HG03432 (cell line): Measurements from ENCODE around the gene PDGFC.
"Not testable (repeated sequence)": the region's sequence is repeated elsewhere in the genome, so short reads cannot be mapped to it uniquely, and the experiment has no call there.

Experiments used
- ATAC-seq: cut with Tn5 transposase; IDR thresholded peaks from one replicate; pipeline ENCODE4 v1.9.1; 2021; ENCODE audit warnings: mild to moderate bottlenecking, moderate library complexity; ENCODE audit not compliant: unreplicated experiment

The PDGFC gene

DNA sequence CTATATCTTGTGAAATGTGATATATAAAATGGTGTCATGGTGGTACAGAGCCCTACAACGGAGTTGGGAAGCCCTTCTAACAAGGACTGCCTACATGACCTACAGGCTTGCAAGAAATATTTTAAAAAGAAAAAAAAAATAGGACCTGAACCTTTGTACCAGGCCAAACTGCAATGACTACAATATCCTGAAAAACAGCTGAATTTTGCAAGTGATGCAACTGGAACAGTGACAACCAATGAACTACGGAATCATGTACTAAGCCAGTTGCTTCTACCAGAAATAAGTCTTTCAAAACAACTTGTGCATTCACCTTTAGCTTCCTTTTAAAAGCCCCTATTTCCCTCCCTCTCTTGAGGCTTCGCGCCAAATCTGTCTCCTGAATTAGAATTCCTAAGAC lies 58.4 kb downstream of the PDGFC start:
- no peak for ATAC-seq

GRCh38 chr4:156909010-156909409 lies 62.6 kb downstream of the PDGFC start:
- ATAC-seq, result no peak

GRCh38 chr4:156906325-156906724 lies 65.3 kb downstream of the PDGFC start:
- no peak for ATAC-seq

DNA sequence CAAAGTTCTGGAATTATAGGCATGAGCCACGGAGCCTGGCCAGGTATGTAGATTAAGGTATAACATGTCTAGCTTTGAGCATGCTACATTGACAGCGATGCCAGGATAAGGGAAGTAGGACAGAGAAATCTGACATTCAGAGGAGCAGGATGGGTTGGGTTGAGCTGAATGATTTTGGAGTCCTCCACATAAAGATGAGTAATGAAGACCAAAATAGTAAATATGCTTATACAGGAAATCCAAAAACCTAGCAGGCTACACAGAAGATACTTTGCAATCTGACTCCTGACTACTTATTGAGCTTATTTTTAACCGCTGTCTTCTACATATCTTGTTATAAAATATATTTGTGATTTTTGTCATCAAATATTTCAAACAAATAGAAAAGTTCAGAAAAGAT lies 69.7 kb downstream of the PDGFC start:
- ATAC-seq, result no peak

DNA sequence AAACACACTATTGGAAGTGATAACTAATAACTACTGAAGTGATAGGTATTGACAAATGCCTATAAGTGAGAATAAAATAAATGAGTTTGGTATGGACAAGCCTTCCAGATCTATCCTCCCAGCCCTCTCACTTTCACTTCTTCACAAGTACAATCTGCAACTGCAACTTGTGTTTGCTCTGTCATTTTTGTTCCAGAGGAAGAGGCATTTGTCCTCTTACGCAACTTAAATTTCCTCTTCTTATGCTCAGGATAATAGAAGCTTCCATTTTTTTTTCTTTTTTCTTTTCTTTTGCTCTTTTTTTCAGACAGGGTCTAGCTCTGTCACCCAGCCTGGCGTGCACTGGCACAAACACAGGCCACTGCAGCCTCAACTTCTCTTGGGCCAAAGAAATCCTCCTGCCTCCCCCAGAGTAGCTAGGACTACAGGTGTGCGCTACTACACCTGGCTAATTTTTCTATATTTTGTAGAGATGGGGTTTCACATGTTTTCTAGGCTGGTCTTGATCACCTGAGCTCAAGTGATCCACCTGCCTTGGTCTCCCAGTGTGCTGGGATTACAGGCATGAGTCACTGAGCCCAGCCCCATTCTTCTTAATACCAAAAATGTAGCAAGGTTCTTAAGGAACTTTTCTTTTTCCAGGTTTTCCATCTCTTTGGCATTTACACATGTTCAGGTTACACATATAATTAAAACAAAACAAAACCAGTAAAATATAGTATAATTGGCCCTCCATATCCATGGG lies 73.1 kb downstream of the PDGFC start:
- ATAC-seq, result no peak

DNA sequence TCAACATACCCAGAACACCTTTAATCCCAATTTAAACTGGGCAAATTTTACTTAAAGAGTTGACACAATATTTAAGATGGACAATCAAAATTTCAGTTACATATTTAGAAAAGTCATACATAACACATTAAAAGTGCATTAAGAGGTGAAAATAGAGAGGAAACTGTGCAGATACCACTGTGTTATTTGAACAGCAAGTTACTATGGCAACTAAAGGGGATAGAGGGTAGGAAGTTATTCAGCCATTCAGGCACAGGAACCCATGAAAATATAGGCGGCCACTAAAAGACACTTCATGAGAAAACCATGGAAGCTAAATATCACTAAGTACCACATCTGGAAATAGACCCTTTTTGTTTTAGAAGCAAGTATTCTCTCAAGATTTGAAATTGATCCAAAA lies 75.1 kb downstream of the PDGFC start:
- no peak for ATAC-seq

- no peak for ATAC-seq
Observed at GRCh38 chr4:156894234-156894633, 77.4 kb downstream of the PDGFC start.

DNA sequence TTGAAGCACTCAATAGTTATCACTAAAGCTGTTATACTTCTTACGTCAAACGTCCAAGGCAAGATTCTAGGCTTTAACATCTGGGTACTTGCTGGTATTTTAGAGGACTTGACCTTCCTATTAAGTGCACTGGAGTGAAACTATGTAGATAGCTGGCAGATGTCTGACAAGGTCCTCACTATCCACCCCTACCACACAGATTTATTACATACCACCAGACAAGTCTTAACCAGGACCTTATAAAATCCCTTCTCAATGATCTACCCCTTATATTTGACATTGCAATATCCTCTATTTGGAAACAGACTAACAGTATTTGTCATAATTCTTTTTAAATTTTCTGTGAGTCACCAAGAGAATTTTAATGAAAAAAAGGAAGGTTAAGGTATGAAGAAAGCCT lies 78.8 kb downstream of the PDGFC start:
- ATAC-seq, result no peak

DNA sequence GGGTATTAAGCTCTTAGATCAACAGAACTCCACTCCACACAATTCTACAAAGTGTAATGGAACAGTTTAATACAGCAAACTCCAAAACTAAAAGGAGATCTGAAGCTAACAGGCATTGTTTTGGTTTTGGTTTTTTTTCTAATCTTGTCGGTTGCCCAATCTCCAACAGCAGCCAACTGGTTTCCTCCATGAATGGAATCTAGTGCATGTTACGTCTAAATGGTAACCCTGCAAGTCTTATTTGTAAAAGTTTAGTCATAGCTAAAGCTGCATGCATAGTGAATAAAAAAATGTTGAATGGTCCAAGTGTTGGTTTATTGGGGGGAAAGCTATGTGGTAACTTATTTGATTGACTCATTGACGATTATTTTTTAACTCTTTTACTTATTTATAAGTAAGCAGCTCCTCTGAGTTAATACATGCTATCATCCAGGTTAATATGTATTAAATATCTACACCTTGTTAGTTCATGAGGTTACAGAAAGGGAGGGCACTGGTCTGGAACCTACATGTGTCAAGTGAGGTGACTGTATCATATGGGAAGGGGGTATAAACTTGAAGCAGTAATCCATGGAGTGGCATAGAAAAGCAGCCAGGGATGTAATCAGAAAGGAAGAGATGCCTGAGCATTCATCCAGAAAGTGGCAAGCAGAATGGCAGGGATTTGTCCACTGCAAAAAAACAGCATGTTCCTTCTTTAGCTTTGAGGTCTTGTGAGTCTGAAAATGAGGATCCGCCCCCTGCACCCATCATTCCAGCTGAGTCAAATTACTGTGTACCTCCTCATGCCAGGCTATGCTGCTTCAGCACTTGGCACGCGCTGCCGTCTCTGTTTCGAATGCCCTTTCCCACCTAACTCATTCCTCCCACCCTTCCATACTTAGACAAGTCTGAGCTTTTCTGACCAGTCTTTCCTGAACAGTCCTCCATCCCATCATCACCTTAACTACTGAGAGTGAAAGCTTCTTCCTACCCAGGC lies 81.7 kb downstream of the PDGFC start:
- no peak for ATAC-seq

GRCh38 chr4:156888762-156889161 lies 82.8 kb downstream of the PDGFC start:
- no peak for ATAC-seq

DNA sequence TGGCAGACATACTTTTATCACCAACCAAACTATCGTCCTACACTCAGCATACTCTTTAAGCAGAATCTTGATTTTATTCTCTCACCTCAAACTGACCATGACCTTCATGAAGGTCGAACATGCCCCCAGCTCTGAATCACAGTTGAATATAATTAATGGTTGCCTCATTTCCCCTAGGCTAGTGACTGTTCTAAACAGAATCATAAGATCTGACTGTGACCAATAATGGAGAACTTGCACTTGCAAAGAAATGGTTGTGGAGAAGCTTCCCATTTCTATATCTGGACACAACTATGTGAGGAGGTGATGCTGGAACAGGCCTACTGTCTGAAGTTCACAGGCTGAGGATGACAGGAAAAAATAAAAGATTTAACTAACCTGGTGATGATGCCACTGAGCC lies 85.1 kb downstream of the PDGFC start:
- ATAC-seq, result no peak

DNA sequence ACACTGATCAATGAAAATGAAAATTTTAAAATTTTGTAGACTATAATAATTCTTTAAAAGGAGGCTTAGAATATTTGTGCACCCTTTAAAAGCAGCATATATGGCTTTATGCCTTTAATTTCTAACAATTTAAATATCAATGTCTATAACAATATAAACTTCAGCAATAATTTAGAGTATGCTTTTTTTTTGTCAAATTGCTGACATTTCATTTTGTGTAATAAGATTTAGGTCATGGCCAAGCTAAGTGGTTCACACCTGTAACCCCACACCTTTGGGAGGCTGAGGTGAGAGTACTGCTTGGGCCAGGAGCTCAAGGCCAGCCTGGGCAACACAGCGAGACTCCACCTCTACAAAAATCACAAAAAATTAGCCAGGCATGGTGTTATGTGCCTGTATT lies 86.2 kb downstream of the PDGFC start:
- ATAC-seq, result no peak

DNA sequence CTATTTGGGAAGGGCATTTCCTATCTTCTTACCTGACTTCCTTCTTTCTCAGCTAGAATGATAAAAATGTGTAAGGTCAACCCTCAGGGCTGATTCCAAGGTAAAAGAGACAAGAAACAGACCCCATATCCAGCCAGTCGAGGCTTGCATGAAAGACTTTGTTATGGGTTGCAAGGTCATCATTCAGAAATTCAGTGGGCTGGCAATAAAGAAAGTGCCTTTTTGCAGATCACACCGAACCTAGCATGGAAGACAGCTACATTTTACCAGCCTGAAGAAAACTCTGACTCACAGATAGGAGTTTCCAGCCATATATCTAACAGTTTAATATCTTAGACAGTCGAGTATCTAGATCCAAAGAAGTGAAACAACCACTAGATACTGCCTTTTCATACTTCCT lies 87.4 kb downstream of the PDGFC start:
- ATAC-seq, result no peak

- ATAC-seq, result no peak
Observed at GRCh38 chr4:156875704-156876103, 95.9 kb downstream of the PDGFC start.

DNA sequence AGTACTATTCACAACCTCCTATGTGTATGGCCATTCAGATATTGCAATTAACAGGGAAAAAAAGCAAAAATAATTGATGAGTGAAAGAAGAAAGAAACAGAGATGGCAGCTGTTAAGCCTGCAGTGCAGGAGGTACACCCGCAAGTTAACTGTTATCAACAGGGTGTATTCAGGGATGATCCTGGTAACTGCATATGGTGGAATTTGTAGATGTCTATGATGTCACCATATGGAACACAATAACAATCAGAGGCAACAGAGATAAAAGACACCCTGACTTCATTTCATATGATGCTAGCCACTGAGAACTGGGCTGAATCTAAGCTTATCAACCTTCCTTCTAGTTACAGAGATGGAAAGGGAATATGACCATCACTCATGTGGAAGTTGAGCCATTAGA lies 96.5 kb downstream of the PDGFC start:
- no peak for ATAC-seq

GRCh38 chr4:156873799-156874198 lies 97.8 kb downstream of the PDGFC start:
- no peak for ATAC-seq

DNA sequence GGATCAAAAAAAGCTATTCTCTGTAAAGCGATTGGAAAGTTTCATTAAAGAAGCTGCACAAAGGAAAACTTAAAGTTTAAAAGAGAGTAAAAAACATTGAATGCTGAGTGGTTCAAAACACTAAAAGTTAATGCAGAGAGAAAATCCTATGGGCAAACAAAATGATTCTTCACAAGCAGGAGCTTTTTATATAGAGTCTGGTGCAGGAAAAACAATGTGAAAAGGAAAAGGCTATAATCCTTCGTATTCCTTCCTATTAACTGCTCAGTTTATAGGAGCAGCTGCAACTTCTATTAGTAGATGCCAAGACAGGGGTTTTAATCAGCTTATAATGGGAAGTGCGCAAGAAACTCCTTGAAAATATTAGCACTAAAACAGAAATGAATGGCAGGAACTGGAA lies 100.7 kb downstream of the PDGFC start:
- no peak for ATAC-seq

- ATAC-seq, result no peak
Observed at GRCh38 chr4:156870131-156870530, 101.5 kb downstream of the PDGFC start.

DNA sequence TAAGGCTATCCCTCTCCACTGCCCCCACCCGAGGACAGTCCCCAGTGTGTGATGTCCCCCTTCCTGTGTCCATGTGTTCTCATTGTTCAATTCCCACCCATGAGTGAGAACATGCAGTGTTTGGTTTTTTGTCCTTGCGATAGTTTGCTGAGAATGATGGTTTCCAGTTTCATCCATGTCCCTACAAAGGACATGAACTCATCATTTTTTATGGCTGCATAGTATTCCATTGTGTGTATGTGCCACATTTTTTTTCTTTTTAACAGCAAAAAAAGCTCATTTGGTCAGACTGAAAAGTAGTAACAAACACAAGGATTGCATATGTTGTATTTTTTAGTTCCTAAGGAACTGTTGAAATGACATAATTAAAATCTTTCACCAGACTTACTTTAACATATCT lies 105.5 kb downstream of the PDGFC start:
- ATAC-seq, result not testable (repeated sequence)

DNA sequence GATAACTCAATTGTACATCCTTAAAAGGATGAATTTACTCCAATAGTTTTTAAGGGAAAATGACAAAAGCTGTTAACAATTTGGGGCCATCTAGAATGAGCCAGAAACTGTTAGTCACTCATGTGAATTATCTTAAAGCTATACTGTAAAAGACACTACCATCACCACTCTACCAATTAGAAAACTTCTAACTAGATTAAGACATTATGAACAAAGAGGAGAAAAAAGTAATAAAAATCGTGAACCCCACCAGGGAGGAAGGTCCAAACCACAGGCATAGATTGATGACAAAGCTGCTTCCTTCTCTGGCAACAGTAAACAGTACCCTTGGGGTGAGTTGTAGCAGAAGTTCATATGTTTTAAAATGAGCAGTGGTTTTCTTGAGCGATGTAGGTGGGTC lies 106.1 kb downstream of the PDGFC start:
- no peak for ATAC-seq

- no peak for ATAC-seq
Observed at GRCh38 chr4:156858071-156858470, 113.5 kb downstream of the PDGFC start.

GRCh38 chr4:156838761-156839160 lies 132.8 kb downstream of the PDGFC start:
- ATAC-seq, result no peak
